ENCODE measurements around the gene SMAD3. TPM values are rescaled to one million over a fixed set of nuclear protein-coding genes. Genes with fewer than 3 reads are reported as not detected.
A peak's percentile ranks its signal among the peaks of the same experiment; 100 is the strongest.

The SMAD3 gene
- total RNA-seq, 1 experiment from 2014 or later, result 89.2 TPM

- H3K27me3 ChIP-seq (ENCODE audit: insufficient read depth, low read length), result no peaks in the 10 kb centered on the region
- POLR2A ChIA-PET, result interaction anchor here (0.6 to 2.4 kb wide), 7 partner anchors 12 to 713 kb away, joined by 3 to 13 read pairs (median 5); no protein-coding TSS in a partner anchor
- CTCF ChIA-PET, result no interaction called here
- peak overlapping the region; percentile 70 for H3K4me2 ChIP-seq (ENCODE audit: low read length)
- H3K9ac ChIP-seq (ENCODE audit: low read length), result peak overlapping the region; percentile 71
- peaks cover 67 to 95% of the 10 kb centered on the region in 2 experiments for H3K4me1 ChIP-seq (ENCODE audit: control insufficient read depth in 1 of 2, insufficient read depth in 2 of 2, low read length in 2 of 2)
- RAD21 ChIA-PET (ENCODE audit: low non-redundant PET in 1 of 2, low total read pairs in 2 of 2, uncharacterized antibody in 2 of 2, unreplicated experiment in 2 of 2), result interaction anchor here (0.6 to 1.7 kb wide), 5 partner anchors 47 to 204 kb away, joined by 3 to 12 read pairs (median 3); no protein-coding TSS in a partner anchor
- peak overlapping the region; percentile 84 for H3K27ac ChIP-seq (ENCODE audit: low read depth, low read length)
- DNase-seq (ENCODE audit: low read depth, low spot score) (peak; percentile 96), ATAC-seq (peak; percentile 85)
- peaks cover 85% of the 10 kb centered on the region for H3K79me2 ChIP-seq (ENCODE audit: insufficient read depth, low read length)
- no peaks in the 10 kb centered on the region for H3K9me3 ChIP-seq (ENCODE audit: control insufficient read depth in 1 of 2, insufficient read depth in 1 of 2, low read depth in 1 of 2, low read length in 2 of 2)
- H2AFZ ChIP-seq (ENCODE audit: low read depth, low read length, poor library complexity, severe bottlenecking), result no peak overlapping the region
- no peaks in the 10 kb centered on the region for H3K9me2 ChIP-seq (ENCODE audit: insufficient read depth)
- intact Hi-C loops (cut with micrococcal nuclease), result loop anchor here (1.0 kb wide), 2 partner anchors 25 to 43 kb away; no protein-coding TSS in a partner anchor
- peak; percentile 42 for TF ChIP-seq POLR2AphosphoS5 (IDR thresholded peaks at IDR 0.05; ENCODE audit: low read depth, low read length)
- TF ChIP-seq ZBTB33 (IDR thresholded peaks at IDR 0.05; ENCODE audit: extremely low read depth, insufficient replicate concordance, low read length), result peak; percentile 54
- TF ChIP-seq MAX (IDR thresholded peaks at IDR 0.05), result no peak
- TF ChIP-seq TCF7L2 (IDR thresholded peaks at IDR 0.05; ENCODE audit: borderline replicate concordance, extremely low read depth, insufficient read depth, insufficient read length), result peak; percentile 76
- peak; percentile 44 for TF ChIP-seq YY1 (IDR thresholded peaks at IDR 0.05; ENCODE audit: extremely low read depth, insufficient replicate concordance, low read depth, low read length)
- no peak for TF ChIP-seq SIN3A (IDR thresholded peaks at IDR 0.05; ENCODE audit: low read depth)
- no peaks in the 10 kb centered on the region for H4K20me1 ChIP-seq (ENCODE audit: insufficient read depth)
- no TSS peak for BruUV-seq (replicated peaks)
- peak overlapping the region; percentile 7 to 30 for H3K4me3 ChIP-seq (replicated peaks in 1 of 2; ENCODE audit: low read depth in 1 of 2, low read length in 2 of 2)
- H3K36me3 ChIP-seq (ENCODE audit: control insufficient read depth in 1 of 2, insufficient read depth in 2 of 2, low read length in 2 of 2), result peaks cover 0 to 15% of the 10 kb centered on the region in 2 experiments; a peak in 2 of 4 replicates
These were observed 84.8 kb downstream of the SMAD3 start for GRCh38 chr15:67150023-67150860.
